HG02885 (cell line): ENCODE results near the gene ZNG1C.
"Not testable (repeated sequence)": the region's sequence is repeated elsewhere in the genome, so short reads cannot be mapped to it uniquely, and the experiment has no call there.

Source experiments
- ATAC-seq: cut with Tn5 transposase; IDR thresholded peaks from one replicate; pipeline ENCODE4 v1.9.1; 2021; ENCODE audit warnings: mild to moderate bottlenecking; ENCODE audit not compliant: unreplicated experiment, poor library complexity

ZNG1C gene

DNA sequence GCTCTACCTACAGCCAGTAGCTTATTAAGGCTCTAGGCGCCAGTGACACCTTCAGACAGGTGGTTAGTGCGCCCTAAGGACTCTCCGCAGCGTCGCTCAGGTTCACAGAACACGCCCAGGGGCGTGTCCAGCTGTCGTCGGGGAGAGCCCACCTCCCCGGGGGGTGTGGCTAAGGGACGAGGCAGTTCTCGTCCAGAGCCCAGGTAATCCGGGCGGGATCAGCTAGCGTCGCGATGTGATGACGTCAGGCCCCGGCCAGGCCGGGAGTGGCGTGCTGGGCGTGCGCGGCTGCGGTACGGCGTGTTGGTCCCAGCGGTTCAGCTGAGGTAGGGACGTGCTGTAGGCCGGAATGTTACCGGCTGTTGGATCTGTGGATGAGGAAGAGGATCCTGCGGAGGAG lies at the start of gene ZNG1C:
ZNG1C (plus strand) TSS at position 301 of the 400 bp plus-strand sequence; CDS start at position 350, 49 bp downstream.
- not testable (repeated sequence) for ATAC-seq

DNA sequence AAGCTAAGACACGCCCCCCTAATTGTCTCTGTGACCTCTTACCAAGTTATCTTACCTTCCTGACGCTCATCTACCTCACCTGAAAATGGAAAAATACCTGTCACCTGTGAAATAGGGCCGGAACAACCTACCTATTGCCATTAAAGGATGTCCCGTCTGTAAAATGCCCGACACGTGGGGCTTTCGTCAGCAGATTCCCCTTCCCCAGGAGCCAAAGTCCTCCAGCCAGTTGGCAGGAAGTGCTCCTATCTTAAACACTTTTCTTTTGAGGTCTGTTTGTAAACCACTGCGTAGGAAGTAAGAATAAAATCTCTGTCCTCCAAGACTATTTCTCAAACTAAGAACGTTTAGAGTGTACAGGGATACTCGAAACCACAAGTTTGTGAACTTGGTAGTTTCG lies 654 bp downstream of the ZNG1C start:
- not testable (repeated sequence) for ATAC-seq

DNA sequence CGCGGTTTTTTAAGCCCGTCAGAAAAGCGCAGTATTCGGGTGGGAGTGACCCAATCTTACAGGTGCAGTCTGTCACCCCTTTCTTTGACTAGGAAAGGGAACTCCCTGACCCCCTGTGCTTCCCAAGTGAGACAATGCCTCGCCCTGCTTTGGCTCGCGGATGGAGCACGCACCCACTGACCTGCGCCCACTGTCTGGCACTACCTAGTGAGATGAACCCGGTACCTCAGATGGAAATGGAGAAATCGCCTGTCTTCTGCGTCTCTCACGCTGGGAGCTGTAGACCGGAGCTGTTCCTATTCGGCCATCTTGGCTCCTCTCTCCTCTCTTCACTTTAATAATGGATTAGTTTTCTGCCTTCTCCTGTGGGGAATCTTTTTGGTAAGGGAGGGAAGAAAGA lies 39.3 kb downstream of the ZNG1C start:
- not testable (repeated sequence) for ATAC-seq

DNA sequence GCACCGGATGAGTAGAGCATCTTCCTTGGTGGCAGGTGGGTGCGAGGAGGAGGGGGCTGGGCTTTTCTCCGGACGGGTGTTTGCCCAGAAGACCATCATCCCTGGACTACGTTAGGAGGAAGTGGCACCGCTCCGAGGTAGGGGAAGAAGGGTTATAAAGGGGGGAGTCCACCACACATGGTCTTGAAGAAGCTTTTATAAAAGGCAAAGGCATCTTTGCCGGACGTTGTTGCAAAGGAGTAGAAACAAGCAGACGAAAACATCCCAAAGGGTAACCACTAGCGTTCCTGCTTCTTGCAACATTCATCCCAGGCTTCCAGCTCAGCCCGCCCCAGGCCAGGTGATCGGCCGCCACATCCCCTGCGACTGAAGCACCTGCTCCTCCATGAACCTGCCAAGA lies 60.8 kb downstream of the ZNG1C start, which contains the start of gene FOXD4L3:
FOXD4L3 (plus strand) TSS at position 301 of the 400 bp plus-strand sequence; CDS start at position 386, 85 bp downstream.
- ATAC-seq: not testable (repeated sequence)

DNA sequence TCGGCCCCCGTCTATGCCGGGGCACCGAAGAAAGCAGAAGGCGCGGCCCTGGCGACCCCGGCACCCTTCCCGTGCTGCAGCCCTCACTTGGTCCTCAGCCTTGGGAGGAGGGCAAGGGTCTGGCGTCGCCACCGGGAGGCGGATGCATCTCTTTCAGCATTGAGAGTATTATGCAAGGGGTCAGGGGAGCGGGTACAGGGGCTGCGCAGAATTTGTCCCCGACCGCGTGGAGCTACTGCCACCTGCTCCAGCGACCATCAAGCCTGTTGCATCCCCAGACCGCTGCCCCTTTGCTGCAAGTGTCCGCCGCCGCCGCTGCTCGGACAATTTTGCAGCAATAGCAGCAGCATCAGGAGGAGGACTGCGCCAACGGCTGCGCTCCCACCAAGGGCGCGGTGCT lies 62.0 kb downstream of the ZNG1C start:
- not testable (repeated sequence) for ATAC-seq

DNA sequence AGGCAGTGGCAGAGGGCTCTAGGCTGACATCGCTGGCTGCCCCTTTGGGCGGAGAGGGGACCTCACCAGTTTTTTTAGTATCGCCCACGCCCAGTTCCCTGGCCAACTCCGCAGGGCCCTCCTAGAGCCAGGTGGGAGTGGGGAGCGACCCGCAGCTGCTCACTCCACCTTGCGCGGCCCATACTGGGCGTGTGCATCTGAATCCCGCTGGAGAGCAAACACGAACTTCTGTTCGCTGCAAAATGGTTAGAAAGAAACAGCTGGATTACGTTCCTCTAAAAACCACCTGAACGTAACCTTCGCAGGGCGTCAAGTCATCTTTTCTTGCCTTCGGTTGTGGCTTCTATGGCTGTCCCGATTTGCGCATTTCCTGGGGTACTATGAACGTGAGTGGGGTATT lies 62.4 kb downstream of the ZNG1C start:
- not testable (repeated sequence) for ATAC-seq

DNA sequence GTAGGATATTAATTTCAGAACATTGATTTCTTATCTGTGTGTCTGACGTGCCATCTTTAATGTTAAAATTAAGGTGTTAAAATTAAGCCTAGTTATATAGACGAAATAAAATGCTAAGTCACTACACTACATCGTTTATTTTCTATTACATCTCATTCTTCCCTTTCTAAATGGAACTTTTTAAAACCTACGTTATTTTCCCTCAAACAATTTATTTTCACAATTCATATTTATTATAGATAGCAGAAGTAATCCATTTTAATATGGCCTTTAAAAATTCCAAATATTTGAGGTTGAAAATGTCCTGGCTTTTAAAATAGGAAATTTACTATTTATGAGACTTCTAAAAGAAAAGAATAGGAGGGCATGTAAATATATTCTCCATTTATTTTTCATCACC lies 63.0 kb downstream of the ZNG1C start:
- not testable (repeated sequence) for ATAC-seq

DNA sequence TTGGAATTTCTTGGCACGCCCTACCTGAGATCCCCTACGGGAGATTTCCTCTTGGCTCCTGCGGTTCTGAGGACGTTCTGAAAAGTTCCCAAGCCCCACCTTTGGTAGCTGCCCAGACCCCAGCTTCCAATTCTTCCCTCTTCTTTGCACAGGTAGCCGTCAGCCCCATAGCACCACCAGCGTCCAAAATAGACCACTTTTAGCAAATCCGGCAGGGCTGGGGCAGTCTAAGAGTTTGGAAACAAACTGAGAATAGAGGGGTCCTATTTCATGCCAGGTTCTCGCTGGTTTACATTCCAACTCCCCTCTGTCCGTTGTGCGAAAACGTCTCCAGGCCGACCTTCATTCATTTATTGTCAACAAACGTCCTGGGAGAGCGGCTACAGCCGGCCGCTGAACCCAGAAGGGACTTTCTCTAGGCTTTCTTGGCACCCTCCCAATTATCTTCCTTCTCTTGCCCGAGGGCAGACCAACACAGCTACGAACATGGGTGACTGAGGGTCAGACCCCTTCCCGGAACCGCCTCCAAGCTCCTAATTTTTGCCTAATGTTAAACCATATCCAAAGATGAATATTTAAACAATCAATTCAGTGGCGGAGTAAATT lies 64.0 kb downstream of the ZNG1C start:
- ATAC-seq: not testable (repeated sequence)

DNA sequence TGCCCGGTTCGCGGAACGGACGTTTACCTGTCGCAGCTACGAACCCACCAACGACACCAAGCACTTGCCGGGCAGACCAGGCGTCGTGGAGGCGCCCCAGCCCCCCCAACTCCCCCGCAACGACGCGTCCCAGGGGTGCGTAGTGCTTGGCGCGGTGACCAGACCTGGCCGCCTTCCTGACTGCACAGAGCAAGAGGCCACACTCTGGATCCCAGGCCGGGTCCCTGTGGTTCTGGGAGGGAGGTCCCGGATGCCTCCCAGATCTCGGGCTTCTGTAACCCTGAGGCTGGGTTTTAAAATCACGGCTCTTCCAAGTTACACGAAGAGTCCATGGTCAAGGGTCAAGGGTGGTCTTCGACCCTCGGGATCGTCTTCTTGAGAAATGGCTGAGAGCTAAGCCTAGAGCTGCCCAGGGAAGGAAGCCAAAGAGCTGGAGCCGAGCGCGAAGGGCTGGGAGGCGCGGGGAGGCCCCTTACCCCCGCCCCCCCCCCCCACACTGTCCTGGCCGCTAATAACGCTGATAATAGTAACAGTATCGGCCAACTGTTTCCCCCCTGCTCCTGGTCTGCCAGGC lies 64.7 kb downstream of the ZNG1C start:
- not testable (repeated sequence) for ATAC-seq

DNA sequence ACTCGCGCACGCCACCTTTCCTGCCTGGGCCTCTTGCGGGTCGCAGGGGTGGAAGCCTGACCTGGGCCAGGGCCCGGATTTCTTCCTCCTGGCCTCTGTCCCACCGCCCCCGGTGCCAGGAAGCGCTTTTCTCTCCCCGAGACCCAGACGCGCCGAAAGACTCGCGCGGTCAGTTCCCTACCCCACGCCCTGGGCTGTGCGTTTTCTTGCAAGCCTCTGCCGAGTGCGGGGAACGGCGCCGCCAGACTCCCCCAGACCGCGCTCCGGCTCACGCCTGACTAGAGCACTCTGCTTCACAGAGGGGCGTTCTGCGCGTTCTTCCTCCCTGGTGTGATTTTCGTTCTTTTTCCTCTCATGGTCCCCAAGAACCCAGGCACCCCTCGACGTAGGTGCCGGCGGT lies 65.3 kb downstream of the ZNG1C start:
- not testable (repeated sequence) for ATAC-seq

DNA sequence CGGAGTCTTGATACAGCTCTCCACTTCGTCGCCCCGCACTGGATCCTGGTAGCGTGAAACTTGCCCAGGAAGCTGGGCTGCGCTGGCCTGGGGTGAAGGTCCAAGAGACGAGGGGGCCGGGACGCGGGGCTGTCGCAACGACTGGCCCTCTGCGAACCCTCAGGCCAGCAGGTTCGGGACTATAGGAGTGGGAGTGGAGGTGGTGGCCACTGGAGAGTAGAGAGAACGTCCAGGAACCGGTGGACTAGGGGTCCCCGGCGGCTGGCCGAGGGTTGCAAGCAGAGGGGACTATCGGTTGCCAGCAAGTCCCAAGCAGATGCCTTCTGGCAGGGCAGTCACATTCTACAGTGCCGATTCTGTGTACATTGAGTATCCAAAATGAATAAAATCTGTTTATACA lies 65.9 kb downstream of the ZNG1C start:
- ATAC-seq: not testable (repeated sequence)

DNA sequence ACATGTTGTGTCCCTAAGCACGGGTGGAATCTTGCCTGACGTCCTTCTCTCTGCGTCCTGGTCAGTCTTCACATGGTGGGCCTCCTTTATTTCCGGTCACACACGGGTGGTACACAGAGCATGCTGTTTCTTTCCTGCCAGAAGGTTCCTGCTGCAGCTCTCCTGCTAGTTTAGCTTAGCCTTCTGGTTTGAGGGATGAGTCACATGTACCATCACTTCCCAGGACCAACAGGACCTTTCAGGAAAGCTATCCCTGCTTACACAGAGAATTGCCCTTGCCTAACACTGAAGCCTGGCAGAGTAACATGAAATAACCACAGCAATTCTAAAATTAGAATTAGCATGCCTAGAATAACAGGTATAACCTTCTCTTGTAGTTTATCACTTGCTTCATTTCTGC lies 69.4 kb downstream of the ZNG1C start:
- ATAC-seq: not testable (repeated sequence)

DNA sequence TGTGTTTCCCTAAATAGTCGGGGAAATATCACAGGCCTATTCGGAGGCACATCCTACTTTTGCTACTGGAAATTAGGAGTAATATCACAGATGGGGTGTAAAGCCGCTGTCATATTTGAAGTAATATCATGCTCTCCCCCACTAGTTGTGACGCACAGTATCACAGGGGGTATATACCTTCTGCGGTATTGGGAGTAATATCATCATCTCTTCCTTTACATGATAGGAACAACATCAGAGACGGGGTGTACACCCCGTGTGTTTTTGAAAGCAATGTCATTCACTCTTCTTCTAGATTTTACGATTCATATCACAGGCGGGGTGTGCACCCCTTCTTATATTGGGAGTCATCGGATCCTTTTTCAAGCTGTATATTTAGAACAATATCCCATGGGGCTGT lies 76.4 kb downstream of the ZNG1C start:
- ATAC-seq: not testable (repeated sequence)

DNA sequence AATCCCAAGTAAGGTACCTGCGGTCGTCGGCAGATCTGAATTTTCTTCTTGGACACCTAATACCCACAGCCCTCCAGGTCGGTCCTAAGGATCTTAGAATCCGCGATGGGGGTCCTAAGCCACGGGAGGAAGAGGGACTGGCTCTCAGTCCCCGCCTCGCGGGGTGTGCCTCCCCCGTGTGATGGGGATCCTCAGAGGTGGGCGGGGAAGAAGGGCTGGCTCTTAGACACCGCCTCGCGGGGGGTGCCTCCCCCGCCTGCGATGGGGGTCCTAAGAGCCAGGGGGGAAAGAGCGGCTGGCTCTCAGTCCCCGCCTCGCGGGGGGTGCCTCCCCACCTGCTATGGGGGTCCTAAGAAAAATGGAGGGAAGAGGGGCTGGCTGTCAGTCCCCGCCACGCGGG lies 82.0 kb downstream of the ZNG1C start:
- ATAC-seq: not testable (repeated sequence)

DNA sequence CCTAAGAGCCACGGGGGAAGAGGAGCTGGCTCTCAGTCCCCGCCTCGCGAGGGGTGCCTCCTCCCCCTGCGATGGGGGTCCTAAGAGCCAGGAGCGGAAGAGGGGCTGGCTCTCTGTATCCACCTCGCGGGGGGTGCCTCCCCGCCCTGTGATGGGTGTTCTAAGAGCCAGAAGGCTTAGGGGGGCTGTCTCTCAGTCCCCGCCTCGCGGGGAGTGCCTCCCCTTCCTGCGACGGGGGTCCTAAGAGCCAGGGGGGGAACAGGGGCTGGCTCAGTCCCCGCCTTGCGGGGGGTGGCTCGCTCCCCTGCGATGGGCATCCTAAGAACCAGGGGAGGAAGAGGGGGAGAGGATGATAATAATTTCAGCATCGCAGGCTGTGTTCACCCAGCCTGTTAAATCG lies 82.7 kb downstream of the ZNG1C start:
- not testable (repeated sequence) for ATAC-seq

DNA sequence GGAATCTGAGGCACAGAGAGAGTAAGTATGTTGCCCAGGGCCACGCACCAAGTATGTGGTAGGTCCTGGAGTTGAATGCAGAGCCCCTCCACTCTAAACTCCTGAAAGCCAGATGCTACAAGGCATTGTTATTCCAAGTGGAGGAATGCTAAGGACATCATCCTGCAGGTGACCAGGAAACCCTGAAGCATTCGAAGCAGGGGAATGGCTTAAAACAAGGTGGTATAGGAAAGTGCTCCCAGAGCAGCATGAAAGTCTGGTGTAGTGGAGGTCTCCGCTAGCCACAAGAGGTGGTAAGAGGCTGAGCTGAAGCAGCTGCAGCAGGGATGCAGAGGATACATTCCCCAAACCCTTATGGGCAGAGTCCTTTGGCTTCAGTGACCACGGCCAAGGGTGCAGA lies 87.3 kb downstream of the ZNG1C start:
- ATAC-seq: not testable (repeated sequence)

DNA sequence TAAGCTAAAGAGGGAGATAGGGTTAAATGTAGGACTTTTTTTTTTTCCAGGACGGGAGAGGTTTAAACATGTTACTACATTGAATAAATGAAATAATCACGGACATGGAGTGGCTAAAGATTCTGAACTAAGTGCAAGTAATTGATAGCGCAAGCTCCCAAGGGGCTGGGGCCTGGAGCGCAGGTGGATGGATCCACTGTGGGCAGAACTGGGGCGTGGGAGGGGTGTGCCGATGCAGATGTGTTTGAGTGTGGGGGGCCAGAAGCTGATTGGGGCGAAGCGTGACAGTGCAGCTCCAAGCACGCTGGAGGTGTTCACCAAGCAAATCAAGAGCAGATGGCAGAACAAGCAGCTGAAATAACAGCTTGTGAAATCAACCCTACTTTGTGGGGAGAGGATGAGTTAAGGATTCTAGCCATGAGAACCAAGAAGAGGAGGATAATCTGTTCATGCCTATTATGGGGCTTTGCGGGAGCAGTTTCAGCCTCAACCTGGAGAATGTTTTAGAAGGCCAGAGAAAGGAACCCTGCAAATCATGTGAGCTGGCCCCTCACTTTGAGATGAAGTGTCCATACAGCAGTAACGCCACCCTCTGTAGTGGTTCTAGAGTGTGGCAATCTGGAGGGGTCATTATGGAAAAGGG lies 88.9 kb downstream of the ZNG1C start:
- not testable (repeated sequence) for ATAC-seq

DNA sequence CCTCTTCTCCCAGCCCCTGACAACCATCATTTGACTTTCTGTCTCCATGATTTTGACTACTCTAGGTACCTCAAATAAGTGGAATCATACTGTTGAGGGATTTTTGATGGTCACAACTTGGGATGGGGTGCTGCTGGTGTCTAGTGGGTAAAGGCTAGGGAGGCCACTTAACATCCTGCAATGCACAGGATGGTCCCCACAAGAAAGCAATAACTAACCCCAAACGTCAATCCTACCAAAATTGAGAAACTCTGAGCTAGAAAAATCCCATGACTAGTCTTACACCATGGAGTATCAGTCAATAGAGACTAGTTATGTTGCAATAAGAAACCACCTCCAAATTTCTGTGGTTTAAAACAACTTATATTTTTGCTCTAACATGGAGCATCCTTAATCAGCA lies 90.3 kb downstream of the ZNG1C start:
- not testable (repeated sequence) for ATAC-seq

DNA sequence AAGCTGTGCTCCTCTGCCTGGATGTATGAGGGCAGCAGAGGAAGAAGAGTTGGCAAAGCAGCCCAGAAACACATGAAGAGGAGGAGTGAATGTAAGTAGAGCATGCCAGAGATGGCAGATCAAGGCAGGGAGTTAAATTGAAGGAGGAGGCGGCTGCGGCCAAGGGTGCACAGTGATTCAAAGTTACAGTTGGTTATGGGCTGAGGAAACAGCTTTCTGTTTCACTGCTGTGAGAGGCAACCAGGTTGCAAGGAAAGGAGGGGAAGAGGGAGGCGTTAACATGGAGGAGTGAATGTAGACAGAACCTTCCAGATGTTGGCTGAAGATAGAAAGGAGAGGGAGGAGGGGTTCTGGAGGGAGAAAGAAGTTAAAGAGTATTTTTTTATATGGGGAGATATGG lies 94.2 kb downstream of the ZNG1C start:
- ATAC-seq: not testable (repeated sequence)

DNA sequence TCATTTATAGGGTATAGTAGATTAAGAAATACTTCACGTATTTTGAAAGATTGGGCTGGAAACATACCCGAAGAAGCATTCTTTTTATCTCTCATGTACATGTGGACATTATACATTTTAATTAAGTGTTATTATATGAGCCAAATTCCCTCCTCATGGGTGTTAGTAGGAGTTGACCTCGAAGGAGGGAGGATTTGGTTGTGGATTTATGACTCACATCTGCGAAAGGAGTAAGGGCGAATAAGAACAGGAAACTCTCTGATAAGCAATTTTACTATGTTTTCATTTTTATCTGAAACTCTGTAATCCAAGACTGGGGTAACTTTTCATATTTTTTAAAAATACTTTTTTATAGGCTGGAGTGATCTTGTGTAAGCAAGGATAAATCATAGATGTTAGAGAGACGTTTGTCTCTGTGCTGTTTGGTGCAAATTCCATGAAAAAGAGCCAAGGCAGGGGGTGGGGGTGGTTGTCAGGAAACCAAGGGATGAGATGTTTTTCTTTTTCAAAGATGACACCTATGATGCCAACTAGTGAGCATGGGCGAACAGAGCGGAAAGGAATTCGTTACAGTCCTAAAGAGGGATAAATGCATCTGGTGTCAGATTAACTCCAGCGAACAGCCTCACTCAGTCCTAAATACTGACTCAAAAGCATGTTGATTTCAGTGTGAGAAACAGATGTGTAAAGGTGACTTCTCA lies 95.0 kb downstream of the ZNG1C start:
- ATAC-seq: not testable (repeated sequence)

DNA sequence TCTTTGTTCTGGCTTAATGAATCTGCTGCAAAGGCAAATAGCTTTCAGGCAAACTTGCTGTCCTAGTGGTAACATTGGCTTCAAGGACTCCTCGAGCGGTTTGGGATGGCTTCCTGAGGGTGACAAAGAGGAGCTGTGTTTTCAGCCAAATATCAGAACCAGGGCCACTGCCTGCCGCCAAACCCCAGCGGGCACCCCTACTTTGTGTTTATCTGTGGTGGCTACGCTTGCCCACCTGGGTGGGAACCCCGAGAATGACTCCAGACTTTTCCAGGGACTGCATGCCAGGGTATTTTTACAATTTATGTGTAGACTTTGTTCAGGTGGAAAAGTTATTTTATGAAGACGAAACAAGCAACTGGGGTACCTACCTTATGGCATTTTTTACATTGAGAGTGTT lies 96.2 kb downstream of the ZNG1C start:
- not testable (repeated sequence) for ATAC-seq
